ENCODE measurements around the gene ZNF12. TPM values are rescaled to one million over a fixed set of nuclear protein-coding genes. Genes with fewer than 3 reads are reported as not detected.

The ZNF12 gene
- total and polyA plus RNA-seq, 12 donors = 7.2 to 18.0 (median 16.2) TPM

DNA sequence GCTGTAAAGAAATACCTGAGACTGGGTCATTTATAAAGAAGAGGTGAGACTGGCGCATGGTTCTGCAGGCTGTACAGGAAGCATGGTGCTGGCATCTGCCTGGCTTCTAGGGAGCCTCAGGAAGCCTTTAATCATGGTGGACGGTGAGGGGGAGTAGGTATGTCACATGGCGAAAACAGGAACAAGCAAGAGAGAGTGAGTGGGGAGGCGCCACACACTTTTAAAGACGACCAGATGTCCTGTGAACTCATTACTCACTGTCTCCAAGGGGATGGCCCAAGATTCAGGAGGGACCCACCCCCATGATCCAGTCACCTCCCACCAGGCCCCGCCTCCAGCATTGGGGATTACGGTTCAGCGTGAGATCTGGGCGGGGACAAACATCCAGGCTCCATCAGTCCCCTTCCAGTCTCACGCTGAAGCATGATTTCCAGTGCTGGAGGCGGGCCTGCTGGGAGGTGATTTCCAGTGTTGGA, 66.5 kb downstream of the ZNF12 start:
- peaks cover 0 to 64% (median 13%) of the 10 kb centered on the region in 9 donors for H3K36me3 ChIP-seq

DNA sequence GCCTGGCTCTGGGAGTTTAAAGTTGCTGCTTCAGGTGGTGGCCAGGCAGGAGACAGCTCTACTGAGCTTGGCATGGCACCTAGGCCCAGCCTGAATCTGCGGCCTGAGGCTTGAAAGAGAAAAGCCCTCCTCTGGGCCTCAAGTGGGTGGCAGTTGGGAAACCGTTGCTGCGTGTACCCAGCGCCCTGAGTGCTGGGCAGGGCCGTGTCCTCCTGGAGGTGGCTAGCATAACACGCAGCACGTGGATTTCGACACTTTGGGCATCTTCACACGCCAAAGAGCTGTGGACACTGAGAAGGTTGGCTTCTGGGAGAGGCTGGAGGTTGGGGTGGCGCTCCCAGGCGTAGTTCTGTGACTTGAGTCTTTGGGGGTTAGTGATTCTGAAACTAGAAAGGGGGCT, 67.1 kb downstream of the ZNF12 start:
- WGBS, 2 donors = 95 to 96% methylated on average over 11 of the region's 11 CpGs
- Histone ChIP-seq H3K27ac (no peak overlapping the region), H3K9me3 (no peaks in the 10 kb centered on the region), H3K4me3 (no peak overlapping the region), H3K27me3 (no peaks in the 10 kb centered on the region), H3K4me1 (peaks cover 4 to 36% (median 21%) of the 10 kb centered on the region in 9 donors), H3K36me3 (peaks cover 0 to 57% (median 8%) of the 10 kb centered on the region in 9 donors)
- intact Hi-C loops (cut with DNase I) = loop anchor here in 1 of 10 donors (5.0 kb wide), 1 partner anchor 68 kb away; the partner anchor contains the start of gene ZNF12
- TF ChIP-seq, protein P1, sequence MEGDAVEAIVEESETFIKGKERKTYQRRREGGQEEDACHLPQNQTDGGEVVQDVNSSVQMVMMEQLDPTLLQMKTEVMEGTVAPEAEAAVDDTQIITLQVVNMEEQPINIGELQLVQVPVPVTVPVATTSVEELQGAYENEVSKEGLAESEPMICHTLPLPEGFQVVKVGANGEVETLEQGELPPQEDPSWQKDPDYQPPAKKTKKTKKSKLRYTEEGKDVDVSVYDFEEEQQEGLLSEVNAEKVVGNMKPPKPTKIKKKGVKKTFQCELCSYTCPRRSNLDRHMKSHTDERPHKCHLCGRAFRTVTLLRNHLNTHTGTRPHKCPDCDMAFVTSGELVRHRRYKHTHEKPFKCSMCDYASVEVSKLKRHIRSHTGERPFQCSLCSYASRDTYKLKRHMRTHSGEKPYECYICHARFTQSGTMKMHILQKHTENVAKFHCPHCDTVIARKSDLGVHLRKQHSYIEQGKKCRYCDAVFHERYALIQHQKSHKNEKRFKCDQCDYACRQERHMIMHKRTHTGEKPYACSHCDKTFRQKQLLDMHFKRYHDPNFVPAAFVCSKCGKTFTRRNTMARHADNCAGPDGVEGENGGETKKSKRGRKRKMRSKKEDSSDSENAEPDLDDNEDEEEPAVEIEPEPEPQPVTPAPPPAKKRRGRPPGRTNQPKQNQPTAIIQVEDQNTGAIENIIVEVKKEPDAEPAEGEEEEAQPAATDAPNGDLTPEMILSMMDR (IDR thresholded peaks at IDR 0.05) = no peak
- ATAC-seq (no peak), DNase-seq (no peak)

More for the DNA sequence above, 66.5 kb downstream of the ZNF12 start:
- TF ChIP-seq, protein P1 (IDR thresholded peaks at IDR 0.05) = no peak
- ATAC-seq (peak in 6 of 8 donors; percentile 8 to 42 (median 28)), DNase-seq (peak in 1 of 2 donors; percentile 32)
- Histone ChIP-seq H3K4me1 (peaks cover 4 to 36% (median 21%) of the 10 kb centered on the region in 9 donors), H3K4me3 (no peak overlapping the region), H3K27ac (no peak overlapping the region), H3K9me3 (no peaks in the 10 kb centered on the region), H3K27me3 (no peaks in the 10 kb centered on the region)
- 61 to 64% methylated on average over 11 of the region's 11 CpGs for WGBS, 2 donors
- intact Hi-C loops (cut with DNase I) = no loop called here

DNA sequence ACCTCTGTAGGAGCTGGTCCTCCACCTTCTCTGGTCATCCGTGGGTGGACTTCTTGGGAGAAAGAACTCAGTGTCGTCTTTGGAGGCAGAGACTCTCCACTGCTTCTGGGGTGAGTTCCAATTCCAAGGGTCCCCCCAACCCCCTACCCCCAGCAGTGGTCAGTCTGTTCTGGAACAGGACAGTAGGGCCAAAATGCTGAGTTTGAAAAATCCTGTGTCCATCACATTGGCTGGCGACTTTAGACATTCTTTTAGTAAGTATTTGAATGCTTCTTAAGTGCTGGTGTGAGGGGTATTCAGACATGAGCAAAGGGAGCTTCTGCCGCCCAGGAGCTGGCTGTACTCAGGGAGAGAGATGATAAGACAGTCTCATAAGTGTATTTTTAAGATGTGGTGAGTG, 67.7 kb downstream of the ZNF12 start:
- WGBS, 2 donors = 67 to 78% methylated on average over 4 of the region's 4 CpGs

More for the DNA sequence above, 67.7 kb downstream of the ZNF12 start:
- Histone ChIP-seq H3K27ac (no peak overlapping the region), H3K27me3 (no peaks in the 10 kb centered on the region), H3K36me3 (peaks cover 0 to 51% (median 6%) of the 10 kb centered on the region in 9 donors), H3K4me3 (no peak overlapping the region), H3K9me3 (no peaks in the 10 kb centered on the region), H3K4me1 (peaks cover 4 to 36% (median 21%) of the 10 kb centered on the region in 9 donors)
- TF ChIP-seq, protein P1 (IDR thresholded peaks at IDR 0.05) = no peak
- ATAC-seq (no peak), DNase-seq (no peak)
- intact Hi-C loops (cut with DNase I) = loop anchor here in 1 of 10 donors (5.0 kb wide), 1 partner anchor 68 kb away; the partner anchor contains the start of gene ZNF12

Other genes with a start within 250 kb of the ZNF12 start
- 10 to 100 TPM; 38.8 to 78.4 (median 46.6) TPM for gene KDELR2, start 222.8 kb downstream of the ZNF12 start, total RNA-seq
- gene KDELR2, start 222.8 kb downstream of the ZNF12 start, polyA plus RNA-seq = 10 to 100 TPM; 29.3 to 92.4 TPM
- gene GRID2IP, start 155.5 kb downstream of the ZNF12 start, total RNA-seq = under 1 TPM in 1 of 10 donors, not detected in 9; 0.11 TPM
- gene GRID2IP, start 155.5 kb downstream of the ZNF12 start, polyA plus RNA-seq = under 1 TPM; 0.01 to 0.15 TPM
- gene ZDHHC4, start 129.5 kb downstream of the ZNF12 start, total RNA-seq = 10 to 100 TPM; 29.7 to 53.5 (median 43.3) TPM
- 10 to 100 TPM; 25.5 to 54.2 TPM for gene ZDHHC4, start 129.5 kb downstream of the ZNF12 start, polyA plus RNA-seq
- gene INTS15, start 116.9 kb downstream of the ZNF12 start, total RNA-seq = 10 to 100 TPM in 9 of 10 donors, 1 to 10 TPM in 1; 9.8 to 22.0 (median 13.5) TPM
- 10 to 100 TPM; 10.2 to 12.7 TPM for gene INTS15, start 116.9 kb downstream of the ZNF12 start, polyA plus RNA-seq
- 10 to 100 TPM in 8 of 10 donors, 1 to 10 TPM in 2; 8.8 to 16.3 (median 13.9) TPM for gene ZNF853, start 91.3 kb downstream of the ZNF12 start, total RNA-seq
- 1 to 10 TPM; 1.2 to 3.5 TPM for gene ZNF853, start 91.3 kb downstream of the ZNF12 start, polyA plus RNA-seq
- 10 to 100 TPM in 8 of 10 donors, 1 to 10 TPM in 2; 9.8 to 20.1 (median 14.0) TPM for gene ZNF316, start 69.6 kb downstream of the ZNF12 start, total RNA-seq
- gene ZNF316, start 69.6 kb downstream of the ZNF12 start, polyA plus RNA-seq = 10 to 100 TPM in 1 of 2 donors, 1 to 10 TPM in 1; 7.6 to 20.8 TPM
- under 1 TPM in 3 of 10 donors, not detected in 7; 0.07 to 0.11 (median 0.10) TPM for gene RSPH10B2, start 47.2 kb upstream of the ZNF12 start, total RNA-seq
- under 1 TPM in 1 of 2 donors, not detected in 1; 0.06 TPM for gene RSPH10B2, start 47.2 kb upstream of the ZNF12 start, polyA plus RNA-seq
- 10 to 100 TPM; 13.1 to 33.4 (median 23.7) TPM for gene CCZ1B, start 119.3 kb upstream of the ZNF12 start, total RNA-seq
- gene CCZ1B, start 119.3 kb upstream of the ZNF12 start, polyA plus RNA-seq = 10 to 100 TPM; 18.4 to 36.9 TPM

Measured in heart right ventricle (tissue), 16 donors.